Astrocyte (in vitro differentiated cells and primary cell): ENCODE measurements around the gene DES. TPM values are rescaled to one million over a fixed set of nuclear protein-coding genes. Genes with fewer than 3 reads are reported as not detected.

Source experiments
- DNase-seq: peaks from one replicate; pipeline ENCODE4 v3.0.0-alpha.2; 2010; ENCODE audit warnings: low read depth
- FAIRE-seq: peaks from 2 replicates; lab custom pipeline; 2011; peaks lifted over from hg19 to GRCh38; lab: Jason Lieb, UNC
- H2AFZ ChIP-seq: 2 replicates; pipeline ENCODE4 v1.6.0; 2012; ENCODE audit warnings: low read depth, low read length, inconsistent platforms
- H3K27ac ChIP-seq: 2 replicates; pipeline ENCODE4 v1.5.1; 2011; ENCODE audit warnings: low read depth, low read length, inconsistent platforms
- H3K27me3 ChIP-seq: 2 replicates; pipeline ENCODE4 v1.6.0; 2011; ENCODE audit warnings: low read length, inconsistent platforms; ENCODE audit not compliant: insufficient read depth
- H3K36me3 ChIP-seq: 2 replicates; pipeline ENCODE4 v1.5.1; 2011; ENCODE audit warnings: low read length, inconsistent platforms; ENCODE audit not compliant: insufficient read depth
- H3K4me1 ChIP-seq: 2 replicates; pipeline ENCODE4 v1.5.1; 2011; ENCODE audit warnings: low read length, inconsistent platforms; ENCODE audit not compliant: insufficient read depth
- H3K4me2 ChIP-seq: 2 replicates; pipeline ENCODE4 v1.6.0; 2012; ENCODE audit warnings: low read length, inconsistent platforms
- H3K4me3 ChIP-seq: 2 replicates; pipeline ENCODE4 v1.5.1; 2011; ENCODE audit warnings: low read depth, mild to moderate bottlenecking, low read length, inconsistent platforms; ENCODE audit not compliant: insufficient read depth
- H3K79me2 ChIP-seq: 2 replicates; pipeline ENCODE4 v1.6.0; 2012; ENCODE audit warnings: mild to moderate bottlenecking, low read length, inconsistent platforms; ENCODE audit not compliant: insufficient read depth
- H3K9ac ChIP-seq: 2 replicates; pipeline ENCODE4 v1.6.0; 2012; ENCODE audit warnings: mild to moderate bottlenecking, low read length, inconsistent platforms
- H3K9me3 ChIP-seq: 2 replicates; pipeline ENCODE4 v1.5.1; 2012; ENCODE audit warnings: low read depth, mild to moderate bottlenecking, low read length, inconsistent platforms; ENCODE audit not compliant: insufficient read depth
- H4K20me1 ChIP-seq: 2 replicates; pipeline ENCODE4 v1.6.0; 2012; ENCODE audit warnings: low read length, inconsistent platforms; ENCODE audit not compliant: insufficient read depth
- H3K27ac Mint-ChIP-seq: one replicate; pipeline ENCODE4 v1.8.0; 2021; ENCODE audit warnings: mild to moderate bottlenecking, mixed read lengths; ENCODE audit not compliant: unreplicated experiment
- H3K27me3 Mint-ChIP-seq: one replicate; pipeline ENCODE4 v1.8.0; 2021; ENCODE audit warnings: low read depth, mixed read lengths; ENCODE audit not compliant: unreplicated experiment
- H3K36me3 Mint-ChIP-seq: one replicate; pipeline ENCODE4 v1.8.0; 2021; ENCODE audit warnings: low read depth, mixed read lengths; ENCODE audit not compliant: unreplicated experiment
- H3K4me1 Mint-ChIP-seq: one replicate; pipeline ENCODE4 v1.8.0; 2021; ENCODE audit warnings: low read depth, mixed read lengths; ENCODE audit not compliant: unreplicated experiment
- H3K4me3 Mint-ChIP-seq: one replicate; pipeline ENCODE4 v1.8.0; 2021; ENCODE audit warnings: mild to moderate bottlenecking, moderate library complexity, mixed read lengths; ENCODE audit not compliant: unreplicated experiment
- H3K9me3 Mint-ChIP-seq: one replicate; pipeline ENCODE4 v1.8.0; 2021; ENCODE audit warnings: mild to moderate bottlenecking, mixed read lengths; ENCODE audit not compliant: unreplicated experiment
- EZH2 ChIP-seq: IDR thresholded peaks from 2 replicates; pipeline ENCODE4 v1.6.1; 2012; ENCODE audit warnings: mild to moderate bottlenecking, low read length, inconsistent platforms; ENCODE audit not compliant: insufficient read depth
- total RNA-seq: library from RNA; stranded (reverse); gene quantifications from 2 replicates; pipeline ENCODE4 v1.2.1, GENCODE V29; 2021
- TF ChIP-seq, protein P1 (sequence below): IDR thresholded peaks from 2 replicates; pipeline ENCODE4 v1.5.1; 2011; ENCODE audit warnings: low read depth, mild to moderate bottlenecking, inconsistent platforms, low read length, moderate library complexity; ENCODE audit not compliant: insufficient read depth

DES gene
- total RNA-seq, 1 donor from 2014 or later: 5.4 TPM

DNA sequence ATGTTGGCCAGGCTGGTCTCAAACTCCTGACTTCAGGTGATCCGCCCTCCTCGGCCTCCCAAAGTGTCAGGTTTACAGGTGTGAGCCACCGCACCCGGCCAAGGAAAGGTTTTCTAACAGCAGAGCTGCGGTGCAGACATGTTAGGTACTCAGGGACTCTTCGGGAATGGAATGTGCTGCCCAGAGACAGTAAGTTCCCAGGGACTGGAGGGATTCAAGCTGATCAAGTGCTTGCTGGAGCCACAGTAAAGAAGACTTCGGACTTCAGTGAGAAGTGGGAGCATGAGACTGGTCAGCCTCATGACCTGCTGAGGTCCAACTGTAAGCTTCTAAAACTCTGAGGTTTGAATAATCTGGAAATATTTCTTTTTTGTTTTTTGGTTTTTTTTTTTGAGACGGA, 7.8 kb upstream of the DES start:
- H3K9me3 ChIP-seq: no peaks in the 10 kb centered on the region
- TF ChIP-seq EZH2: no peak
- TF ChIP-seq, protein P1, sequence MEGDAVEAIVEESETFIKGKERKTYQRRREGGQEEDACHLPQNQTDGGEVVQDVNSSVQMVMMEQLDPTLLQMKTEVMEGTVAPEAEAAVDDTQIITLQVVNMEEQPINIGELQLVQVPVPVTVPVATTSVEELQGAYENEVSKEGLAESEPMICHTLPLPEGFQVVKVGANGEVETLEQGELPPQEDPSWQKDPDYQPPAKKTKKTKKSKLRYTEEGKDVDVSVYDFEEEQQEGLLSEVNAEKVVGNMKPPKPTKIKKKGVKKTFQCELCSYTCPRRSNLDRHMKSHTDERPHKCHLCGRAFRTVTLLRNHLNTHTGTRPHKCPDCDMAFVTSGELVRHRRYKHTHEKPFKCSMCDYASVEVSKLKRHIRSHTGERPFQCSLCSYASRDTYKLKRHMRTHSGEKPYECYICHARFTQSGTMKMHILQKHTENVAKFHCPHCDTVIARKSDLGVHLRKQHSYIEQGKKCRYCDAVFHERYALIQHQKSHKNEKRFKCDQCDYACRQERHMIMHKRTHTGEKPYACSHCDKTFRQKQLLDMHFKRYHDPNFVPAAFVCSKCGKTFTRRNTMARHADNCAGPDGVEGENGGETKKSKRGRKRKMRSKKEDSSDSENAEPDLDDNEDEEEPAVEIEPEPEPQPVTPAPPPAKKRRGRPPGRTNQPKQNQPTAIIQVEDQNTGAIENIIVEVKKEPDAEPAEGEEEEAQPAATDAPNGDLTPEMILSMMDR: no peak
- H3K4me3 ChIP-seq: no peak overlapping the region
- no peak overlapping the region for H2AFZ ChIP-seq
- H3K36me3 ChIP-seq: no peaks in the 10 kb centered on the region
- H3K9ac ChIP-seq: no peak overlapping the region
- Mint-ChIP-seq H3K4me3 (no peak overlapping the region), H3K9me3 (peaks cover 8% of the 10 kb centered on the region), H3K4me1 (peaks cover 17% of the 10 kb centered on the region), H3K27ac (no peak overlapping the region), H3K27me3 (peaks cover 3% of the 10 kb centered on the region), H3K36me3 (no peaks in the 10 kb centered on the region)
- no peaks in the 10 kb centered on the region for H3K79me2 ChIP-seq
- FAIRE-seq (no peak), DNase-seq (no peak)
- H3K27ac ChIP-seq: no peak overlapping the region
- no peaks in the 10 kb centered on the region for H4K20me1 ChIP-seq
- H3K27me3 ChIP-seq: no peaks in the 10 kb centered on the region
- peaks cover 20% of the 10 kb centered on the region for H3K4me1 ChIP-seq
- no peak overlapping the region for H3K4me2 ChIP-seq

DNA sequence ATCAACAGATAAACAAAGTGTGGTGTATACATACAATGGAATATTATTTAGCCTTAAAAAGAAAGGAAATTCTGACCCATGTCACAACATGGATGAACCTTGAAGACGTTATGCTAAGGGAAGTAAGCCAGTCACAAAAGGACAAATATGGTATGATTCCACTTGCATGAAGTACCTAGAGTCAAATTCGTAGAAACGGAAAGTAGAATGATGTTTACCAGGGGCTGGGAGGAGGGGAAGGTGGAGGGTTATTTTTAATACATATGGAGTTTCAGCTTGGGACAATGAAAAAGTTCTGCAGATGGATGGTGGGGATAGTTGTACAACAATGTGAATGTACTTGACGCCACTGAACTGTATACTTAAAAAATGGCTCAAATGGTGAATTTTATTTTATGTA, 3.3 kb upstream of the DES start:
- H3K9me3 ChIP-seq: no peaks in the 10 kb centered on the region
- no peak overlapping the region for H2AFZ ChIP-seq
- H3K36me3 Mint-ChIP-seq: no peaks in the 10 kb centered on the region
- no peak overlapping the region for H3K27ac ChIP-seq
- FAIRE-seq (no peak), DNase-seq (no peak)
- H3K27ac Mint-ChIP-seq: no peak overlapping the region
- peaks cover 8% of the 10 kb centered on the region for H3K9me3 Mint-ChIP-seq
- no peak overlapping the region for H3K4me3 ChIP-seq
- peaks cover 3% of the 10 kb centered on the region for H3K27me3 ChIP-seq
- no peaks in the 10 kb centered on the region for H3K36me3 ChIP-seq
- no peaks in the 10 kb centered on the region for H4K20me1 ChIP-seq
- H3K4me1 ChIP-seq: peaks cover 17% of the 10 kb centered on the region
- no peak overlapping the region for H3K4me2 ChIP-seq
- no peak overlapping the region for H3K4me3 Mint-ChIP-seq
- no peaks in the 10 kb centered on the region for H3K79me2 ChIP-seq
- H3K27me3 Mint-ChIP-seq: peaks cover 11% of the 10 kb centered on the region
- peaks cover 4% of the 10 kb centered on the region for H3K4me1 Mint-ChIP-seq
- no peak overlapping the region for H3K9ac ChIP-seq
- TF ChIP-seq, protein P1: no peak
- no peak for TF ChIP-seq EZH2

DNA sequence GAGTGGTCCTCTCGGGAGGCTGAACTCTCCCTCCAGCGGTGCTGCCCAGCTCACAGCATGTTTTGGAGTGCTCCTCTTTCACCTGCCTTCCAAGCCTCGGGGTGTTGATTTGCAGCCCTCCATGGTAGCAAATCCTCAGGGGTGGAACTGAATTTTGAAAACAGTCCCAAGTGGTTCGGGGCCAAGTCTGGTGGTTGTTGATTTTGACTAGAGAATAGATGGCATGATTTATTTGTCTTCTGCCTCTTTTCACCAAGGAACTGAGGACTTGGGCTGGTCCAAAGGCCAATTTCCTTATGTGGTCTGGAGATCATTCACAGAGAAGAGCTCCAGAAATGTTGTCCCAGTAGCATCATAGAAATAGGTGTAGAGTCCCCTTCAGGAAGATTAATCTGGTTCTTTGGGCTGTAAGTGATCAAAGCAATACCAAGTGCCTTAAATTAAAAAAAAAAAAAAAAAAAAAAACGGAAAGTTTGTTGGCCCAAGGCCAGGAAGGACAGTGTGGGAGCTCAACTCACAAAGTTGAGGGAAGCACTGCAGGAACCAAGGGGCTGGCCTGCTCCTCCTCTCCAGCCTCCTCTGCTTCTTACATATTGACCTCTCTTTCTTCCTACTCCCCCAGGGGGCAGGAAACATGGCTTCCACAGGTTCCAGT, 2.5 kb upstream of the DES start:
- Mint-ChIP-seq H3K4me1 (peaks cover 6% of the 10 kb centered on the region), H3K9me3 (peaks cover 8% of the 10 kb centered on the region), H3K27ac (no peak overlapping the region), H3K27me3 (peaks cover 18% of the 10 kb centered on the region), H3K4me3 (no peak overlapping the region), H3K36me3 (no peaks in the 10 kb centered on the region)
- Histone ChIP-seq H3K4me3 (no peak overlapping the region), H3K36me3 (no peaks in the 10 kb centered on the region), H3K27ac (no peak overlapping the region), H2AFZ (no peak overlapping the region), H4K20me1 (no peaks in the 10 kb centered on the region), H3K27me3 (peaks cover 3% of the 10 kb centered on the region), H3K4me2 (no peak overlapping the region), H3K9ac (no peak overlapping the region), H3K4me1 (peaks cover 17% of the 10 kb centered on the region), H3K9me3 (no peaks in the 10 kb centered on the region), H3K79me2 (no peaks in the 10 kb centered on the region)
- FAIRE-seq: no peak
- TF ChIP-seq, protein P1: no peak
- TF ChIP-seq EZH2: no peak
- DNase-seq: no peak
